H9 (cell line): ENCODE data around the gene POU2F3. TPM values are rescaled to one million over a fixed set of nuclear protein-coding genes. Genes with fewer than 3 reads are reported as not detected.

Source experiments
- DNase-seq: peaks from one replicate; pipeline ENCODE4 v3.0.0-alpha.2; 2017
- H2AFZ ChIP-seq: one replicate; pipeline ENCODE4 v1.6.1; 2013; ENCODE audit warnings: mild to moderate bottlenecking, low read length, control low read depth, moderate library complexity
- H2AK5ac ChIP-seq: 2 replicates; pipeline ENCODE4 v1.6.1; 2013; ENCODE audit warnings: low read length, control low read depth, mixed read lengths; ENCODE audit not compliant: insufficient read length
- H2BK120ac ChIP-seq: one replicate; pipeline ENCODE4 v1.6.1; 2013; ENCODE audit warnings: low read depth, mild to moderate bottlenecking, low read length, control low read depth, inconsistent platforms; ENCODE audit not compliant: poor library complexity, severe bottlenecking
- H2BK12ac ChIP-seq: 2 replicates; pipeline ENCODE4 v1.6.1; 2013; ENCODE audit warnings: low read length, control low read depth, mixed read lengths, low read depth; ENCODE audit not compliant: insufficient read length
- H2BK15ac ChIP-seq: 2 replicates; pipeline ENCODE4 v1.6.1; 2013; ENCODE audit warnings: low read depth, low read length, control low read depth
- H2BK20ac ChIP-seq: one replicate; pipeline ENCODE4 v1.6.1; 2013; ENCODE audit warnings: low read depth, mild to moderate bottlenecking, low read length, control low read depth, inconsistent platforms; ENCODE audit not compliant: poor library complexity, severe bottlenecking
- H2BK5ac ChIP-seq: 2 replicates; pipeline ENCODE4 v1.6.1; 2013; ENCODE audit warnings: low read length, control low read depth, mixed read lengths; ENCODE audit not compliant: insufficient read length
- H3K14ac ChIP-seq: 2 replicates; pipeline ENCODE4 v1.6.1; 2013; ENCODE audit warnings: low read length, control low read depth; ENCODE audit not compliant: insufficient read depth
- H3K18ac ChIP-seq: 2 replicates; pipeline ENCODE4 v1.6.1; 2013; ENCODE audit warnings: low read depth, mild to moderate bottlenecking, mixed read lengths, low read length, control low read depth; ENCODE audit not compliant: insufficient read length
- H3K23ac ChIP-seq: 2 replicates; pipeline ENCODE4 v1.6.1; 2013; ENCODE audit warnings: low read length, control low read depth, mixed read lengths, low read depth; ENCODE audit not compliant: insufficient read length
- H3K23me2 ChIP-seq: 2 replicates; pipeline ENCODE4 v1.6.1; 2013; ENCODE audit warnings: low read depth, mild to moderate bottlenecking, mixed read lengths, low read length, control low read depth; ENCODE audit not compliant: insufficient read length, poor library complexity, severe bottlenecking
- H3K27ac ChIP-seq: 2 replicates; pipeline ENCODE4 v1.5.1; 2013; ENCODE audit warnings: low read length, control low read depth, mixed read lengths, low read depth; ENCODE audit not compliant: insufficient read length
- H3K27me3 ChIP-seq: 2 replicates; pipeline ENCODE4 v1.6.1; 2013; ENCODE audit warnings: low read length, control low read depth, inconsistent platforms; ENCODE audit not compliant: insufficient read depth
- H3K4ac ChIP-seq: 2 replicates; pipeline ENCODE4 v1.6.1; 2013; ENCODE audit warnings: low read depth, mild to moderate bottlenecking, control low read depth, inconsistent platforms, low read length, moderate library complexity
- H3K4me1 ChIP-seq: 2 replicates; pipeline ENCODE4 v1.6.1; 2013; ENCODE audit warnings: low read length, control low read depth, inconsistent platforms; ENCODE audit not compliant: insufficient read depth
- H3K4me2 ChIP-seq: 2 replicates; pipeline ENCODE4 v1.6.1; 2013; ENCODE audit warnings: low read length, control low read depth, mixed read lengths; ENCODE audit not compliant: insufficient read length, insufficient read depth
- H3K56ac ChIP-seq: 2 replicates; pipeline ENCODE4 v1.6.1; 2013; ENCODE audit warnings: low read depth, mild to moderate bottlenecking, mixed read lengths, low read length, control low read depth; ENCODE audit not compliant: insufficient read length
- H3K79me1 ChIP-seq: 2 replicates; pipeline ENCODE4 v1.6.1; 2013; ENCODE audit warnings: low read depth, mild to moderate bottlenecking, moderate library complexity, low read length, control low read depth, inconsistent platforms; ENCODE audit not compliant: insufficient read depth, poor library complexity, severe bottlenecking
- H3K79me2 ChIP-seq: 2 replicates; pipeline ENCODE4 v1.6.1; 2013; ENCODE audit warnings: low read length, control low read depth, inconsistent platforms; ENCODE audit not compliant: insufficient read depth
- H3K9ac ChIP-seq: 2 replicates; pipeline ENCODE4 v1.6.1; 2013; ENCODE audit warnings: low read length, control low read depth, mixed read lengths; ENCODE audit not compliant: insufficient read length; ENCODE audit errors: extremely low read depth
- H3K9me3 ChIP-seq: one replicate; pipeline ENCODE4 v1.6.1; 2013; ENCODE audit warnings: low read depth, low read length, inconsistent platforms; ENCODE audit not compliant: control insufficient read depth
- H3T11ph ChIP-seq: one replicate; pipeline ENCODE4 v1.6.1; 2013; ENCODE audit warnings: mild to moderate bottlenecking, low read length, control low read depth, inconsistent platforms
- H4K20me1 ChIP-seq: one replicate; pipeline ENCODE4 v1.6.1; 2013; ENCODE audit not compliant: control insufficient read depth, insufficient read length, insufficient read depth
- H4K5ac ChIP-seq: 2 replicates; pipeline ENCODE4 v1.6.1; 2013; ENCODE audit warnings: low read depth, mild to moderate bottlenecking, mixed read lengths, low read length, control low read depth; ENCODE audit not compliant: insufficient read length
- H4K8ac ChIP-seq: replicated peaks from 2 replicates; pipeline ENCODE4 v1.6.1; 2013; ENCODE audit warnings: low read length, control low read depth, mixed read lengths, low read depth; ENCODE audit not compliant: insufficient read length
- H4K91ac ChIP-seq: 2 replicates; pipeline ENCODE4 v1.6.1; 2013; ENCODE audit warnings: low read depth, mild to moderate bottlenecking, moderate library complexity, mixed read lengths, low read length, control low read depth; ENCODE audit not compliant: insufficient read length
- H3K27ac Mint-ChIP-seq, 3 experiments: 2 replicates in 2 of 3; 3 replicates in 1 of 3; pipeline ENCODE4 v1.8.0; 2020 to 2021; ENCODE audit warnings: mixed read lengths in 3 of 3, mild to moderate bottlenecking in 1 of 3, moderate library complexity in 1 of 3
- H3K27me3 Mint-ChIP-seq: 2 replicates; pipeline ENCODE4 v1.8.0; 2021; ENCODE audit warnings: low read depth, mild to moderate bottlenecking, moderate library complexity, mixed read lengths
- H3K36me3 Mint-ChIP-seq, 3 experiments: 2 replicates in 2 of 3; 3 replicates in 1 of 3; pipeline ENCODE4 v1.8.0; 2020 to 2021; ENCODE audit warnings: low read depth in 3 of 3, mixed read lengths in 3 of 3; ENCODE audit not compliant: insufficient read depth in 1 of 3
- H3K4me1 Mint-ChIP-seq, 2 experiments: 2 replicates each; pipeline ENCODE4 v1.8.0; 2020; ENCODE audit warnings: mixed read lengths in 2 of 2
- H3K4me3 Mint-ChIP-seq, 2 experiments: 2 replicates in 1 of 2; 3 replicates in 1 of 2; pipeline ENCODE4 v1.8.0; 2020 to 2021; ENCODE audit warnings: mild to moderate bottlenecking in 2 of 2, mixed read lengths in 2 of 2, moderate library complexity in 1 of 2
- H3K9me3 Mint-ChIP-seq, 2 experiments: 2 replicates in 1 of 2; 3 replicates in 1 of 2; pipeline ENCODE4 v1.8.0; 2020; ENCODE audit warnings: mild to moderate bottlenecking in 2 of 2, mixed read lengths in 2 of 2, moderate library complexity in 1 of 2
- WGBS: extraction: QIAGEN DNeasy Blood & Tissue Kit; methylation state at CpG from one replicate; pipeline ENCODE4 v1.1.7; 2013; ENCODE audit warnings: missing lambda C conversion rate, low lambda C conversion rate, mixed read lengths; ENCODE audit not compliant: insufficient read length; ENCODE audit errors: extremely low coverage; 5-methylcytosine and 5-hydroxymethylcytosine counted together
- total RNA-seq: library from RNA; stranded (reverse); gene quantifications from 2 replicates; pipeline ENCODE4 v1.2.1, GENCODE V29; 2021
- TF ChIP-seq, protein P1 (sequence below): fragments of 200-600 bp; sonication (generic); conservative IDR thresholded peaks from 3 replicates; pipeline ENCODE4 v1.8.0; 2021; ENCODE audit warnings: antibody characterized with exemption, mild to moderate bottlenecking

The POU2F3 gene
- total RNA-seq, 1 experiment from 2014 or later: 1.1 TPM

DNA sequence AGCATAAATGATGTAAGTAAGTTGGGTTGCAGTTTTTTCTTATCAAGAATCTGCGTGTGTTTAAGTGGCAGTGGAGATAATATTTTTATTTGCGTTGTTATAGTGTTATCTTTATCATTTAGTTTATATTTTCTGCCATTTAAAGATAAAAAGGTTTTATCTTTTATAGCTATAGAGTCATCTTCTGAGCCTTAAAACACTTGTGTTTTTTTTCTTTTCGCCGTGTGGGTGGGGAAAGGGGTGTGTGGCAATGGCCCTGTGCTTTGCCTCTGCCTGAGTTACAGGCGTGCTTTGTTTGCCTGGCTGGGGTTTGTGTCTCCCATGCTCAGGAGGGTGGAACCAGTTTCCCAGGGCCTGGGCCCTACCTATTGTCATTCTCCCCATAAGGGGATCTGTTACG is 112.5 kb downstream of the POU2F3 start:
- H2AK5ac ChIP-seq: no peak overlapping the region
- H3K79me1 ChIP-seq: peaks cover 10% of the 10 kb centered on the region
- no peak overlapping the region for H3K9ac ChIP-seq
- H2BK20ac ChIP-seq: no peak overlapping the region
- no peaks in the 10 kb centered on the region for H3K23me2 ChIP-seq
- no CpG with 5 or more reads among the region's 6 CpGs for WGBS
- no peak overlapping the region for H2BK15ac ChIP-seq
- Mint-ChIP-seq H3K27me3 (no peaks in the 10 kb centered on the region), H3K4me1 (peaks cover 22 to 31% of the 10 kb centered on the region in 2 experiments), H3K27ac (no peak overlapping the region), H3K9me3 (no peaks in the 10 kb centered on the region), H3K36me3 (peaks cover 0 to 4% (median 0%) of the 10 kb centered on the region in 3 experiments; a peak in 1 of 7 replicates), H3K4me3 (no peak overlapping the region)
- no peak overlapping the region for H3K14ac ChIP-seq
- H3K27me3 ChIP-seq: no peaks in the 10 kb centered on the region
- no peak overlapping the region for H3K23ac ChIP-seq
- no peak for DNase-seq
- no peak overlapping the region for H2BK120ac ChIP-seq
- no peak overlapping the region for H3K27ac ChIP-seq
- H3K4ac ChIP-seq: no peak overlapping the region
- H3K4me2 ChIP-seq: no peak overlapping the region
- TF ChIP-seq, protein P1, sequence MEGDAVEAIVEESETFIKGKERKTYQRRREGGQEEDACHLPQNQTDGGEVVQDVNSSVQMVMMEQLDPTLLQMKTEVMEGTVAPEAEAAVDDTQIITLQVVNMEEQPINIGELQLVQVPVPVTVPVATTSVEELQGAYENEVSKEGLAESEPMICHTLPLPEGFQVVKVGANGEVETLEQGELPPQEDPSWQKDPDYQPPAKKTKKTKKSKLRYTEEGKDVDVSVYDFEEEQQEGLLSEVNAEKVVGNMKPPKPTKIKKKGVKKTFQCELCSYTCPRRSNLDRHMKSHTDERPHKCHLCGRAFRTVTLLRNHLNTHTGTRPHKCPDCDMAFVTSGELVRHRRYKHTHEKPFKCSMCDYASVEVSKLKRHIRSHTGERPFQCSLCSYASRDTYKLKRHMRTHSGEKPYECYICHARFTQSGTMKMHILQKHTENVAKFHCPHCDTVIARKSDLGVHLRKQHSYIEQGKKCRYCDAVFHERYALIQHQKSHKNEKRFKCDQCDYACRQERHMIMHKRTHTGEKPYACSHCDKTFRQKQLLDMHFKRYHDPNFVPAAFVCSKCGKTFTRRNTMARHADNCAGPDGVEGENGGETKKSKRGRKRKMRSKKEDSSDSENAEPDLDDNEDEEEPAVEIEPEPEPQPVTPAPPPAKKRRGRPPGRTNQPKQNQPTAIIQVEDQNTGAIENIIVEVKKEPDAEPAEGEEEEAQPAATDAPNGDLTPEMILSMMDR: no peak
- H3K4me1 ChIP-seq: no peaks in the 10 kb centered on the region; the same call in 1 of the 2 replicates
- H3K79me2 ChIP-seq: peaks cover 10% of the 10 kb centered on the region; the same call in 1 of the 2 replicates
- no peak overlapping the region for H4K91ac ChIP-seq
- no peak overlapping the region for H2BK5ac ChIP-seq
- H3T11ph ChIP-seq: no peak overlapping the region
- H4K8ac ChIP-seq: no peak overlapping the region
- H3K9me3 ChIP-seq: no peaks in the 10 kb centered on the region
- no peak overlapping the region for H2AFZ ChIP-seq
- no peak overlapping the region for H4K5ac ChIP-seq
- H4K20me1 ChIP-seq: no peaks in the 10 kb centered on the region
- H2BK12ac ChIP-seq: no peak overlapping the region
- H3K56ac ChIP-seq: no peak overlapping the region
- H3K18ac ChIP-seq: no peak overlapping the region
